ENCODE results near the gene SMIM30. TPM values are rescaled to one million over a fixed set of nuclear protein-coding genes. Genes with fewer than 3 reads are reported as not detected.
"Not testable (repeated sequence)": the region's sequence is repeated elsewhere in the genome, so short reads cannot be mapped to it uniquely, and the experiment has no call there.

SMIM30 gene
- total RNA-seq: 10 to 100 TPM; 21.6 to 21.8 TPM
- polyA plus RNA-seq: 10 to 100 TPM; 41.4 to 98.2 TPM

DNA sequence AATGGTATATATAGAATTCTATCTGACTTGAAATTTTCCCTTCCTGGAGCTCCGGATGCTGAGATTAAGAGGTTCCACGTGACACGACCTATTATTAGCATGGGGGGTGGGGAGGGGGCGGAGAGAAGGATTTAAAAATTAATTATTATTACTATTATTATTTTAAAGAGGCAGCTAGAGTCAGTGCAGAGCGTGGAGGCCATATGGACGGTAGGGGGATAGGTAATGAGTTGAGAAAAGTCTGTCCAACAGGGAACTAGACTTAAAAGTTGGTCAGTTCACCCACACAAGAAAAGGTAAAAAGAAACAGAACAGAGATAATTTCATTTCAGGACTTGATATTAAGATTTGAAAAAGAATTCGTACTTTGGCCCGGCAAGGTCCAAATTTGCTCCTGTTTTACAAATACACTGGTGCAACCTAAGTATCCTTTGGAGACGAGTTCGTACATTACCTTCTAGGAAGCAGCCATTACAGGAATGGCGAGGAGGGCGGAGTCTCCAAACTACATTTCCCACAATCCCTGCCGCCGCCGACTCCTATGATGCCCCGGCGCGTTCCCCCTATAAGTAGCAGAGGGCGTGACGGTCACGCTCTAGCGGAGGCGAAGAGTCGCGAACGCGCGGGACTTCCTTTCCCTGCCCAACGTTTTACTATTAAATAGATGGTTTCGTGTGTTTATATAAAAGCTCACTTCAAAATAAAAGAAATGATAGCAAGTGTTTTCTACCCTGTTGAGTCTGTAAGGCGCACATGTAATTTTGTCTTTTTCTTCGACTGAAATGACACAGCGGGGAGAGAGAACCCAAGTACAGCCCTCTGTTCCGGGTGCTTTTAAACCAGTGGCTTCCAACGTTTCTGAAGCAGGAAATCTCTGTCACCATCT, at the start of gene SMIM30:
Gene SMIM30, minus strand, starts transcription at position 481 of the 886 bp plus-strand sequence. CDS start 976 bp downstream, outside the sequence.
- Mint-ChIP-seq H3K4me1 (peaks cover 11 to 24% (median 14%) of the 10 kb centered on the region in 4 donors), H3K9me3 (no peaks in the 10 kb centered on the region), H3K27ac (peak within 1 kb of the TSS; percentile 84 to 99 (median 98)), H3K27me3 (no peaks in the 10 kb centered on the region), H3K4me3 (peak within 1 kb of the TSS; percentile 94 to 99 (median 96)), H3K36me3 (peaks cover 12 to 24% of the 10 kb centered on the region in 2 donors)
- CTCF ChIA-PET (ENCODE audit: partially characterized antibody): no interaction called here
- Histone ChIP-seq H3K36me3 (ENCODE audit: insufficient read depth, low read length) (no peaks in the 10 kb centered on the region), H3K27me3 (ENCODE audit: insufficient read depth, low read length) (no peaks in the 10 kb centered on the region), H3K9me3 (ENCODE audit: control insufficient read depth in 1 of 2, low read length in 2 of 2) (no peaks in the 10 kb centered on the region), H3K4me1 (ENCODE audit: insufficient read depth, low read length) (peaks cover 13% of the 10 kb centered on the region), H3K27ac (ENCODE audit: low read depth, low read length) (peak within 1 kb of the TSS; percentile 70), H3K4me3 (ENCODE audit: low read length in 2 of 2) (peak within 1 kb of the TSS; percentile 65 to 70)
- DNase-seq: peak; percentile 85 to 89 (median 87)
- intact Hi-C loops (cut with micrococcal nuclease): loop anchor here (1.0 kb wide), 5 partner anchors 178 to 1556 kb away; partner anchors contain the start of genes DOCK4, IFRD1, IMMP2L and TMEM168
- POLR2A ChIA-PET (ENCODE audit: partially characterized antibody): interaction anchor here (0.6 to 1.6 kb wide), 3 partner anchors 179 to 912 kb away, joined by 3 to 9 read pairs (median 4); partner anchors contain the start of genes DOCK4, TMEM168 and ZNF277

DNA sequence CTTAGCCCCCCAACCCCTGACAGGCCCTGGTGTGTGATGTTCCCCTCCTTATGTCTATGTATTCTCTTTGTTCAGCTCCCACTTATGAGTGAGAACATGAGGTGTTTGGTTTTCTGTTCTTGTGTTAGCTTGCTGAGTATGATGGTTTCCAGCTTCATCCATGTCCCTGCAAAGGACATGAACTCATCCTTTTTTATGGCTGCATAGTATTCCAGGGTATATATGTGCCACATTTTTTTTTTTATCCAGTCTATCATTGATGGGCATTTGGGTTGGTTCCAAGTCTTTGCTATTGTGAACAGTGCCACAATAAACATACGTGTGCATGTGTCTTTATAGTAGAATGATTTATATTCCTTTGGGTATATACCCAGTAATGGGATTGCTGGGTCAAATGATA, 47.8 kb upstream of the SMIM30 start:
- H3K9me3 ChIP-seq (ENCODE audit: control insufficient read depth in 1 of 2, low read length in 2 of 2); DNase-seq; H3K9me3 Mint-ChIP-seq; H3K27ac ChIP-seq (ENCODE audit: low read depth, low read length); H3K36me3 ChIP-seq (ENCODE audit: insufficient read depth, low read length); H3K27ac Mint-ChIP-seq; H3K4me1 ChIP-seq (ENCODE audit: insufficient read depth, low read length); intact Hi-C loops (cut with micrococcal nuclease); H3K4me1 Mint-ChIP-seq; H3K27me3 Mint-ChIP-seq; POLR2A ChIA-PET (ENCODE audit: partially characterized antibody); CTCF ChIA-PET (ENCODE audit: partially characterized antibody); H3K36me3 Mint-ChIP-seq; H3K4me3 ChIP-seq (ENCODE audit: low read length in 2 of 2); H3K4me3 Mint-ChIP-seq; H3K27me3 ChIP-seq (ENCODE audit: insufficient read depth, low read length): not testable (repeated sequence)

GRCh38 chr7:113161050-113161449, 42.7 kb upstream of the SMIM30 start:
- H3K4me1 ChIP-seq (ENCODE audit: insufficient read depth, low read length): no peaks in the 10 kb centered on the region
- H3K27ac Mint-ChIP-seq: no peak overlapping the region
- intact Hi-C loops (cut with micrococcal nuclease): no loop called here
- H3K36me3 ChIP-seq (ENCODE audit: insufficient read depth, low read length): no peaks in the 10 kb centered on the region
- no peaks in the 10 kb centered on the region for H3K9me3 ChIP-seq (ENCODE audit: control insufficient read depth in 1 of 2, low read length in 2 of 2)
- DNase-seq: no peak
- no peak overlapping the region for H3K27ac ChIP-seq (ENCODE audit: low read depth, low read length)
- H3K4me3 Mint-ChIP-seq: no peak overlapping the region
- H3K27me3 ChIP-seq (ENCODE audit: insufficient read depth, low read length): no peaks in the 10 kb centered on the region
- no peaks in the 10 kb centered on the region for H3K36me3 Mint-ChIP-seq
- no peak overlapping the region for H3K4me3 ChIP-seq (ENCODE audit: low read length in 2 of 2)
- peaks cover 0 to 2% of the 10 kb centered on the region in 2 donors for H3K27me3 Mint-ChIP-seq
- H3K9me3 Mint-ChIP-seq: peaks cover 0 to under 1% (median 0%) of the 10 kb centered on the region in 8 donors
- ChIA-PET CTCF (ENCODE audit: partially characterized antibody) (no interaction called here), POLR2A (ENCODE audit: partially characterized antibody) (no interaction called here)
- no peaks in the 10 kb centered on the region for H3K4me1 Mint-ChIP-seq

GRCh38 chr7:113159746-113160339, 41.5 kb upstream of the SMIM30 start:
- H3K4me3 ChIP-seq (ENCODE audit: low read length in 2 of 2): no peak overlapping the region
- no peak for DNase-seq
- no peak overlapping the region for H3K27ac ChIP-seq (ENCODE audit: low read depth, low read length)
- H3K27me3 Mint-ChIP-seq: peaks cover 0 to 2% of the 10 kb centered on the region in 2 donors
- no peak overlapping the region for H3K27ac Mint-ChIP-seq
- H3K4me3 Mint-ChIP-seq: no peak overlapping the region
- H3K4me1 Mint-ChIP-seq: no peaks in the 10 kb centered on the region
- ChIA-PET POLR2A (ENCODE audit: partially characterized antibody) (no interaction called here), CTCF (ENCODE audit: partially characterized antibody) (no interaction called here)
- H3K9me3 ChIP-seq (ENCODE audit: control insufficient read depth in 1 of 2, low read length in 2 of 2): no peaks in the 10 kb centered on the region
- intact Hi-C loops (cut with micrococcal nuclease): no loop called here
- no peaks in the 10 kb centered on the region for H3K27me3 ChIP-seq (ENCODE audit: insufficient read depth, low read length)
- no peaks in the 10 kb centered on the region for H3K4me1 ChIP-seq (ENCODE audit: insufficient read depth, low read length)
- no peaks in the 10 kb centered on the region for H3K36me3 ChIP-seq (ENCODE audit: insufficient read depth, low read length)
- H3K36me3 Mint-ChIP-seq: no peaks in the 10 kb centered on the region
- no peaks in the 10 kb centered on the region for H3K9me3 Mint-ChIP-seq

DNA sequence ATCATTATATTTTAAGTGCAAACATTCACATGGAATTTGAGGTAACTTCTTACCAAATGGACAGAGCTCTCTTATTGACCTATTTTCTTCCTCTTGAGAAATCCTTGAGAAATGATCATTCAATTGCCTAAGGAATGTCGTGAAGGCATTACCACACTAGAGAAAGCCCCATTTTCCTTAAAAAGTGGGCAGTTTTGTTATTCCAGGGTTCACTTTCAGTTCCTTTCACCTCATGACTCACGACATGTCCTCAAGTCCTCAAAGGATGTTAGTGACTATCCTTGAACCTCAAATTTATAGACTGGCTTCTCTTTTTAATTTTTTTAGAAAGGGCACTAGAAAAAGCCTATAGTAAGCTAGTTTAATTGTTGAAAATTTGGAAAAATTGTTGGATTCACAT, 40.4 kb upstream of the SMIM30 start:
- H3K4me3 ChIP-seq (ENCODE audit: low read length in 2 of 2): no peak overlapping the region
- Mint-ChIP-seq H3K27ac (no peak overlapping the region), H3K36me3 (no peaks in the 10 kb centered on the region), H3K27me3 (peaks cover 0 to 4% of the 10 kb centered on the region in 2 donors), H3K9me3 (no peaks in the 10 kb centered on the region), H3K4me1 (no peaks in the 10 kb centered on the region), H3K4me3 (no peak overlapping the region)
- H3K27ac ChIP-seq (ENCODE audit: low read depth, low read length): no peak overlapping the region
- ChIA-PET POLR2A (ENCODE audit: partially characterized antibody) (no interaction called here), CTCF (ENCODE audit: partially characterized antibody) (interaction anchor here (1.1 kb wide), 1 partner anchor 8 kb away, joined by 3 read pairs; no protein-coding TSS in a partner anchor)
- no peak for DNase-seq
- H3K36me3 ChIP-seq (ENCODE audit: insufficient read depth, low read length): no peaks in the 10 kb centered on the region
- intact Hi-C loops (cut with micrococcal nuclease): no loop called here
- no peaks in the 10 kb centered on the region for H3K9me3 ChIP-seq (ENCODE audit: control insufficient read depth in 1 of 2, low read length in 2 of 2)
- no peaks in the 10 kb centered on the region for H3K27me3 ChIP-seq (ENCODE audit: insufficient read depth, low read length)
- no peaks in the 10 kb centered on the region for H3K4me1 ChIP-seq (ENCODE audit: insufficient read depth, low read length)

GRCh38 chr7:113154117-113154516, 35.8 kb upstream of the SMIM30 start:
- CTCF ChIA-PET (ENCODE audit: partially characterized antibody): no interaction called here
- Mint-ChIP-seq H3K4me3 (no peak overlapping the region), H3K4me1 (no peaks in the 10 kb centered on the region), H3K36me3 (no peaks in the 10 kb centered on the region), H3K27ac (no peak overlapping the region), H3K27me3 (peaks cover 11 to 12% of the 10 kb centered on the region in 2 donors), H3K9me3 (peaks cover 0 to 2% (median 0%) of the 10 kb centered on the region in 8 donors)
- H3K36me3 ChIP-seq (ENCODE audit: insufficient read depth, low read length): no peaks in the 10 kb centered on the region
- POLR2A ChIA-PET (ENCODE audit: partially characterized antibody): no interaction called here
- no peak for DNase-seq
- intact Hi-C loops (cut with micrococcal nuclease): no loop called here
- no peaks in the 10 kb centered on the region for H3K4me1 ChIP-seq (ENCODE audit: insufficient read depth, low read length)
- no peaks in the 10 kb centered on the region for H3K9me3 ChIP-seq (ENCODE audit: control insufficient read depth in 1 of 2, low read length in 2 of 2)
- no peak overlapping the region for H3K27ac ChIP-seq (ENCODE audit: low read depth, low read length)
- H3K4me3 ChIP-seq (ENCODE audit: low read length in 2 of 2): no peak overlapping the region
- no peaks in the 10 kb centered on the region for H3K27me3 ChIP-seq (ENCODE audit: insufficient read depth, low read length)

GRCh38 chr7:113144817-113145216, 26.5 kb upstream of the SMIM30 start:
- intact Hi-C loops (cut with micrococcal nuclease): no loop called here
- CTCF ChIA-PET (ENCODE audit: partially characterized antibody): no interaction called here
- H3K27me3 ChIP-seq (ENCODE audit: insufficient read depth, low read length): no peaks in the 10 kb centered on the region

More at GRCh38 chr7:113144817-113145216, 26.5 kb upstream of the SMIM30 start:
- Histone ChIP-seq H3K4me1 (ENCODE audit: insufficient read depth, low read length) (no peaks in the 10 kb centered on the region), H3K9me3 (ENCODE audit: control insufficient read depth in 1 of 2, low read length in 2 of 2) (no peaks in the 10 kb centered on the region), H3K4me3 (ENCODE audit: low read length in 2 of 2) (no peak overlapping the region), H3K36me3 (ENCODE audit: insufficient read depth, low read length) (no peaks in the 10 kb centered on the region), H3K27ac (ENCODE audit: low read depth, low read length) (no peak overlapping the region)
- no peak for DNase-seq
- peaks cover 0 to 2% (median 0%) of the 10 kb centered on the region in 4 donors for H3K4me1 Mint-ChIP-seq
- no peaks in the 10 kb centered on the region for H3K36me3 Mint-ChIP-seq
- no peak overlapping the region for H3K27ac Mint-ChIP-seq
- POLR2A ChIA-PET (ENCODE audit: partially characterized antibody): no interaction called here
- peaks cover 17 to 18% of the 10 kb centered on the region in 2 donors for H3K27me3 Mint-ChIP-seq
- H3K9me3 Mint-ChIP-seq: peaks cover 0 to 5% (median 0%) of the 10 kb centered on the region in 8 donors
- no peak overlapping the region for H3K4me3 Mint-ChIP-seq
